HepG2 (cell line): ENCODE measurements around the gene BFSP1. TPM values are rescaled to one million over a fixed set of nuclear protein-coding genes. Genes with fewer than 3 reads are reported as not detected.

ENCODE experiments used
- ASH2L ChIP-seq: fragments of 300-600, 200-600 bp; sonication (generic); IDR thresholded peaks from 2 replicates; pipeline ENCODE4 v1.7.0; 2017; ENCODE audit warnings: low read depth, mild to moderate bottlenecking, moderate library complexity, mixed read lengths, low read length; ENCODE audit not compliant: insufficient read length
- ATF1 ChIP-seq: IDR thresholded peaks from 2 replicates; pipeline ENCODE4 v1.6.1; 2016; ENCODE audit warnings: mild to moderate bottlenecking, control low read depth
- FOXC1 ChIP-seq: sonication (generic); formaldehyde crosslinking; IDR thresholded peaks from 2 replicates; pipeline ENCODE4 v1.8.0; 2022; ENCODE audit warnings: mild to moderate bottlenecking, missing genetic modification reagents, borderline replicate concordance
- NCOA1 ChIP-seq: sonication (generic); formaldehyde crosslinking; IDR thresholded peaks from 2 replicates; pipeline ENCODE4 v1.9.0; 2021; ENCODE audit warnings: missing genetic modification reagents
- SAP130 ChIP-seq: IDR thresholded peaks from 2 replicates; pipeline ENCODE4 v1.6.1; 2016; ENCODE audit warnings: low read depth
- SMAD3 ChIP-seq: sonication (generic); formaldehyde crosslinking; IDR thresholded peaks from 2 replicates; pipeline ENCODE4 v1.4.0; 2020; ENCODE audit warnings: missing genetic modification reagents
- SNAPC2 ChIP-seq: sonication (generic); formaldehyde crosslinking; IDR thresholded peaks from 2 replicates; pipeline ENCODE4 v1.8.1; 2022; ENCODE audit warnings: mild to moderate bottlenecking, missing genetic modification reagents
- TMF1 ChIP-seq: sonication (generic); formaldehyde crosslinking; IDR thresholded peaks from 2 replicates; pipeline ENCODE4 v1.8.1; 2022; ENCODE audit warnings: low read depth, missing genetic modification reagents
- YY1 ChIP-seq: IDR thresholded peaks from 2 replicates; pipeline ENCODE4 v1.6.1; 2011; ENCODE audit warnings: low read length, low read depth, moderate library complexity, mild to moderate bottlenecking; ENCODE audit not compliant: insufficient read depth, insufficient replicate concordance
- ZFX ChIP-seq: sonication (generic); formaldehyde crosslinking; IDR thresholded peaks from 2 replicates; pipeline ENCODE4 v1.4.0; 2020; ENCODE audit warnings: mild to moderate bottlenecking, low read depth, missing genetic modification reagents, moderate library complexity
- ZMAT3 ChIP-seq: sonication (generic); formaldehyde crosslinking; conservative IDR thresholded peaks from 2 replicates; pipeline ENCODE4 v1.7.0; 2021; ENCODE audit warnings: missing genetic modification reagents
- ZNF205 ChIP-seq: IDR thresholded peaks from 2 replicates; pipeline ENCODE4 v1.6.1; 2018; ENCODE audit warnings: missing biosample characterization, missing genetic modification reagents
- ZNF460 ChIP-seq: sonication (generic); formaldehyde crosslinking; IDR thresholded peaks from 2 replicates; pipeline ENCODE4 v1.5.1; 2020; ENCODE audit warnings: missing genetic modification reagents, mild to moderate bottlenecking, borderline replicate concordance
- ZNF775 ChIP-seq: sonication (generic); formaldehyde crosslinking; IDR thresholded peaks from 2 replicates; pipeline ENCODE4 v1.4.0; 2020; ENCODE audit warnings: missing genetic modification reagents, mild to moderate bottlenecking, moderate library complexity, borderline replicate concordance
- polyA plus RNA-seq, 8 experiments: library from polyadenylated mRNA; depleted of rRNA in 3 of 8; stranded (reverse) in 7 of 8; unstranded in 1 of 8; fragments of >200 nt; fragmentation: Illumina TruSeq in 4 of 8; extraction: Trizol in 4 of 8; gene quantifications; 2 replicates each; pipeline versions ENCODE4 v1.2.1 to v1.2.3, GENCODE V29; 2011 to 2016; ENCODE audit warnings: low read depth in 4 of 8, missing spikeins in 1 of 8, mixed read lengths in 1 of 8; ENCODE audit not compliant: insufficient read depth in 1 of 8
- total RNA-seq, 5 experiments: library from RNA; depleted of rRNA; stranded (reverse); fragments of >200 nt; fragmentation: Illumina TruSeq; extraction: Trizol; gene quantifications; 2 replicates each; pipeline ENCODE4 v1.2.3, GENCODE V29; 2016; ENCODE audit warnings: low read depth in 1 of 5
- TF ChIP-seq, protein P1 (sequence below), 2 experiments: fragments of 450-650 bp in 1 of 2; sonication (generic) in 1 of 2; formaldehyde crosslinking; IDR thresholded peaks; 2 replicates each; pipeline versions ENCODE4 v1.5.0 to v1.8.0; 2020 to 2022; ENCODE audit warnings: mild to moderate bottlenecking in 1 of 2, missing genetic modification reagents in 1 of 2
- TF ChIP-seq, protein P2 (sequence below): sonication (generic); formaldehyde crosslinking; IDR thresholded peaks from 2 replicates; pipeline ENCODE4 v1.5.0; 2020; ENCODE audit warnings: missing genetic modification reagents, mild to moderate bottlenecking, borderline replicate concordance
- TF ChIP-seq, protein P3 (sequence below): sonication (generic); formaldehyde crosslinking; IDR thresholded peaks from 2 replicates; pipeline ENCODE4 v1.4.0; 2020; ENCODE audit warnings: missing genetic modification reagents, borderline replicate concordance
- TF ChIP-seq, protein P4 (sequence below): sonication (generic); formaldehyde crosslinking; IDR thresholded peaks from 2 replicates; pipeline ENCODE4 v1.5.0; 2020; ENCODE audit warnings: mild to moderate bottlenecking, missing genetic modification reagents

BFSP1 gene
- total and polyA plus RNA-seq, 2 of the 13 experiments (the other 11 are each of a cell fraction or from before 2014, with no cell fraction given) = 0.22 to 0.26 TPM

DNA sequence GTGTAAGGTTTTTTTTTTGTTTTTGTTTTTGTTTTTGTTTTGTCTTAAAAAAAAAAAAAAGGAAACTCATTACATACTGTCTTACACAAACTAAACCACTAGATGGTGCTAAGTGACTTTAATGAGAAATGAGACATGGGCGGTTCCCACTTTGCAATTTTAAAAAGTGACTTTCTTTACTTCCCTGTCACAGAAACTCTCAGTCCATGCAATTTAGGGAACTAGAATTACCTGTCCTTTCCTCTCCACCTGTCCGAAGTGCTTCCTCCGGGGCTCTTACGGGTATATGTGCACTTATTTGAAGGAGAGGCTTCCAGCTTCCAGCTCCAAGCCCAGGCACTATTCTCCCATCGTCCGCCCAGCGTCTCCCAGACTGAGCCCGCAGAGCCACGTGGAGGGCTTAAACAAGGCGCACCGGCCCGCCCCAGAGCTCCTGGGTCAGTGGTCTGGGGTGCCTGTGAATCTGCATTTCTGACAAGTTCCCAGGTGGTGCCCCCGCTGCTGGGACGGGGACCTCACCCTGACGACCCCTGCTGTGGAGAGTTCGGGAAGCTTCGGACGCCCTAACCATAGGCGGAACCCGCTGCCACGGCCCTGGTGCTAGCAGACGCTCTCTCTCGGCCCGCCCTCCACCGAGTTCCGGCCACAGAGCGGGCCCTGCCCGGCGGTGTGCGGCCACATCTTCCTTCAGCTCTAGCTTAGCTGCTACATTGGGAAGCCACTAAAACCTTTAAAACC, 26.1 kb downstream of the BFSP1 start (continued):
- TF ChIP-seq ASH2L (peak; percentile 31), ZNF775 (0 out of 2 replicates have a peak, but pooled peaks have one; percentile 37), ZNF205 (CRISPR knock-in tag) (peak; percentile 74), NCOA1 (no peak), TMF1 (CRISPR knock-in tag) (no peak), YY1 (no peak), ZFX (peak; percentile 68), SMAD3 (peak; percentile 74; the same call in 1 of the 2 replicates), SAP130 (CRISPR knock-in tag) (peak; percentile 84), SNAPC2 (CRISPR knock-in tag) (peak; percentile 56; the same call in 1 of the 2 replicates), ATF1 (no peak), ZNF460 (CRISPR knock-in tag) (no peak), ZMAT3 (CRISPR knock-in tag) (peak; percentile 48), FOXC1 (CRISPR knock-in tag) (peak; percentile 62; the same call in 1 of the 2 replicates)
- TF ChIP-seq, protein P1, sequence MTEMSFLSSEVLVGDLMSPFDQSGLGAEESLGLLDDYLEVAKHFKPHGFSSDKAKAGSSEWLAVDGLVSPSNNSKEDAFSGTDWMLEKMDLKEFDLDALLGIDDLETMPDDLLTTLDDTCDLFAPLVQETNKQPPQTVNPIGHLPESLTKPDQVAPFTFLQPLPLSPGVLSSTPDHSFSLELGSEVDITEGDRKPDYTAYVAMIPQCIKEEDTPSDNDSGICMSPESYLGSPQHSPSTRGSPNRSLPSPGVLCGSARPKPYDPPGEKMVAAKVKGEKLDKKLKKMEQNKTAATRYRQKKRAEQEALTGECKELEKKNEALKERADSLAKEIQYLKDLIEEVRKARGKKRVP (CRISPR knock-in tag; IDR thresholded peaks at IDR 0.05) = peak in 1 of 2 experiments; percentile 19; a peak in 1 of 4 replicates
- TF ChIP-seq, protein P2, sequence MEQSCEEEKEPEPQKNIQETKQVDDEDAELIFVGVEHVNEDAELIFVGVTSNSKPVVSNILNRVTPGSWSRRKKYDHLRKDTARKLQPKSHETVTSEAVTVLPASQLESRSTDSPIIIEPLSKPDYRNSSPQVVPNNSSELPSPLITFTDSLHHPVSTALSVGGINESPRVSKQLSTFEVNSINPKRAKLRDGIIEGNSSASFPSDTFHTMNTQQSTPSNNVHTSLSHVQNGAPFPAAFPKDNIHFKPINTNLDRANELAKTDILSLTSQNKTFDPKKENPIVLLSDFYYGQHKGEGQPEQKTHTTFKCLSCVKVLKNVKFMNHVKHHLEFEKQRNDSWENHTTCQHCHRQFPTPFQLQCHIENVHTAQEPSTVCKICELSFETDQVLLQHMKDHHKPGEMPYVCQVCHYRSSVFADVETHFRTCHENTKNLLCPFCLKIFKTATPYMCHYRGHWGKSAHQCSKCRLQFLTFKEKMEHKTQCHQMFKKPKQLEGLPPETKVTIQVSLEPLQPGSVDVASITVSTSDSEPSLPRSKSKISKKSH (CRISPR knock-in tag) = peak; percentile 72; the same call in 1 of the 2 replicates
- TF ChIP-seq, protein P3, sequence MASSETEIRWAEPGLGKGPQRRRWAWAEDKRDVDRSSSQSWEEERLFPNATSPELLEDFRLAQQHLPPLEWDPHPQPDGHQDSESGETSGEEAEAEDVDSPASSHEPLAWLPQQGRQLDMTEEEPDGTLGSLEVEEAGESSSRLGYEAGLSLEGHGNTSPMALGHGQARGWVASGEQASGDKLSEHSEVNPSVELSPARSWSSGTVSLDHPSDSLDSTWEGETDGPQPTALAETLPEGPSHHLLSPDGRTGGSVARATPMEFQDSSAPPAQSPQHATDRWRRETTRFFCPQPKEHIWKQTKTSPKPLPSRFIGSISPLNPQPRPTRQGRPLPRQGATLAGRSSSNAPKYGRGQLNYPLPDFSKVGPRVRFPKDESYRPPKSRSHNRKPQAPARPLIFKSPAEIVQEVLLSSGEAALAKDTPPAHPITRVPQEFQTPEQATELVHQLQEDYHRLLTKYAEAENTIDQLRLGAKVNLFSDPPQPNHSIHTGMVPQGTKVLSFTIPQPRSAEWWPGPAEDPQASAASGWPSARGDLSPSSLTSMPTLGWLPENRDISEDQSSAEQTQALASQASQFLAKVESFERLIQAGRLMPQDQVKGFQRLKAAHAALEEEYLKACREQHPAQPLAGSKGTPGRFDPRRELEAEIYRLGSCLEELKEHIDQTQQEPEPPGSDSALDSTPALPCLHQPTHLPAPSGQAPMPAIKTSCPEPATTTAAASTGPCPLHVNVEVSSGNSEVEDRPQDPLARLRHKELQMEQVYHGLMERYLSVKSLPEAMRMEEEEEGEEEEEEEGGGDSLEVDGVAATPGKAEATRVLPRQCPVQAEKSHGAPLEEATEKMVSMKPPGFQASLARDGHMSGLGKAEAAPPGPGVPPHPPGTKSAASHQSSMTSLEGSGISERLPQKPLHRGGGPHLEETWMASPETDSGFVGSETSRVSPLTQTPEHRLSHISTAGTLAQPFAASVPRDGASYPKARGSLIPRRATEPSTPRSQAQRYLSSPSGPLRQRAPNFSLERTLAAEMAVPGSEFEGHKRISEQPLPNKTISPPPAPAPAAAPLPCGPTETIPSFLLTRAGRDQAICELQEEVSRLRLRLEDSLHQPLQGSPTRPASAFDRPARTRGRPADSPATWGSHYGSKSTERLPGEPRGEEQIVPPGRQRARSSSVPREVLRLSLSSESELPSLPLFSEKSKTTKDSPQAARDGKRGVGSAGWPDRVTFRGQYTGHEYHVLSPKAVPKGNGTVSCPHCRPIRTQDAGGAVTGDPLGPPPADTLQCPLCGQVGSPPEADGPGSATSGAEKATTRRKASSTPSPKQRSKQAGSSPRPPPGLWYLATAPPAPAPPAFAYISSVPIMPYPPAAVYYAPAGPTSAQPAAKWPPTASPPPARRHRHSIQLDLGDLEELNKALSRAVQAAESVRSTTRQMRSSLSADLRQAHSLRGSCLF (CRISPR knock-in tag) = 0 out of 2 replicates have a peak, but pooled peaks have one; percentile 30
- TF ChIP-seq, protein P4, sequence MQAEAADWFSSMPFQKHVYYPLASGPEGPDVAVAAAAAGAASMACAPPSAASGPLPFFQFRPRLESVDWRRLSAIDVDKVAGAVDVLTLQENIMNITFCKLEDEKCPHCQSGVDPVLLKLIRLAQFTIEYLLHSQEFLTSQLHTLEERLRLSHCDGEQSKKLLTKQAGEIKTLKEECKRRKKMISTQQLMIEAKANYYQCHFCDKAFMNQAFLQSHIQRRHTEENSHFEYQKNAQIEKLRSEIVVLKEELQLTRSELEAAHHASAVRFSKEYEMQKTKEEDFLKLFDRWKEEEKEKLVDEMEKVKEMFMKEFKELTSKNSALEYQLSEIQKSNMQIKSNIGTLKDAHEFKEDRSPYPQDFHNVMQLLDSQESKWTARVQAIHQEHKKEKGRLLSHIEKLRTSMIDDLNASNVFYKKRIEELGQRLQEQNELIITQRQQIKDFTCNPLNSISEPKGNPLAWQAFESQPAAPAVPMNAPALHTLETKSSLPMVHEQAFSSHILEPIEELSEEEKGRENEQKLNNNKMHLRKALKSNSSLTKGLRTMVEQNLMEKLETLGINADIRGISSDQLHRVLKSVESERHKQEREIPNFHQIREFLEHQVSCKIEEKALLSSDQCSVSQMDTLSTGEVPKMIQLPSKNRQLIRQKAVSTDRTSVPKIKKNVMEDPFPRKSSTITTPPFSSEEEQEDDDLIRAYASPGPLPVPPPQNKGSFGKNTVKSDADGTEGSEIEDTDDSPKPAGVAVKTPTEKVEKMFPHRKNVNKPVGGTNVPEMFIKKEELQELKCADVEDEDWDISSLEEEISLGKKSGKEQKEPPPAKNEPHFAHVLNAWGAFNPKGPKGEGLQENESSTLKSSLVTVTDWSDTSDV (CRISPR knock-in tag) = no peak
